Ishikawa (cell line): Measurements from ENCODE around the gene ADAM29.

Experiments
- CEBPB ChIP-seq: IDR thresholded peaks from 2 replicates; pipeline ENCODE4 v1.6.1; 2012
- CREB1 ChIP-seq: IDR thresholded peaks from 2 replicates; pipeline ENCODE4 v1.6.1; 2012; ENCODE audit warnings: low read depth
- EGR1 ChIP-seq: IDR thresholded peaks from 2 replicates; pipeline ENCODE4 v1.6.1; 2012
- EP300 ChIP-seq: IDR thresholded peaks from 2 replicates; pipeline ENCODE4 v1.6.1; 2012; ENCODE audit warnings: borderline replicate concordance
- FOXM1 ChIP-seq: IDR thresholded peaks from 2 replicates; pipeline ENCODE4 v1.6.1; 2012; ENCODE audit warnings: low read depth, borderline replicate concordance
- NFIC ChIP-seq: IDR thresholded peaks from 2 replicates; pipeline ENCODE4 v1.6.1; 2012
- RAD21 ChIP-seq: IDR thresholded peaks from 2 replicates; pipeline ENCODE4 v1.6.1; 2012; ENCODE audit warnings: low read depth
- TAF1 ChIP-seq: IDR thresholded peaks from 2 replicates; pipeline ENCODE4 v1.6.1; 2012; ENCODE audit warnings: low read depth, mild to moderate bottlenecking
- TCF12 ChIP-seq: IDR thresholded peaks from 2 replicates; pipeline ENCODE4 v1.6.1; 2012; ENCODE audit warnings: low read depth
- TEAD4 ChIP-seq: IDR thresholded peaks from 2 replicates; pipeline ENCODE4 v1.6.1; 2012
- YY1 ChIP-seq: IDR thresholded peaks from 2 replicates; pipeline ENCODE4 v1.6.1; 2012; ENCODE audit warnings: low read depth
- ZBTB7A ChIP-seq: IDR thresholded peaks from 2 replicates; pipeline ENCODE4 v1.6.1; 2012; ENCODE audit warnings: low read depth
- TF ChIP-seq, protein P1 (sequence below): IDR thresholded peaks from 2 replicates; pipeline ENCODE4 v1.6.1; 2012
- TF ChIP-seq, protein P2 (sequence below): IDR thresholded peaks from 2 replicates; pipeline ENCODE4 v1.6.1; 2012
- TF ChIP-seq, protein P3 (sequence below): IDR thresholded peaks from 2 replicates; pipeline ENCODE4 v1.6.1; 2012; ENCODE audit warnings: low read depth, mild to moderate bottlenecking

ADAM29 gene

DNA sequence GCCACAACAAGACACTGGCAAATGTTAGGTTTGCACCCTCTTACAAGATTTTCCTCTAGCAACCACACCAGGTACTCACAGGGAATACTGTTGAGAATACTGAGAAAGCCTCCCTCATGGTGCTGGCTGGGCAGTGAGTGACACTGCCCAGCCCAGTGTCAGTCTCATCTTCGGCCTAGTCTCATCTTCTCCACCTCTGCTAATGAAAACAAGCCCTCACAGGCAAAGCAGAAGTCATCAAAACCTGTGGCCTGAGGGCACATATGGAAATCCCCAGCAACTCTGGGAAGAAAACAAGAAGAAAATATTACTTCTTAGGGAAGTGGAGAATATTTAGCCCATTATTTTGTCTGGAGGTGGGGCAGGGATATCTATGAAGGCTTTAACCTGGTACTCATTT is 7.9 kb upstream of the ADAM29 start:
- TF ChIP-seq TAF1 (no peak), EGR1 (no peak), CREB1 (no peak), TEAD4 (no peak), YY1 (no peak), NFIC (no peak), EP300 (no peak), CEBPB (no peak), TCF12 (no peak), ZBTB7A (no peak), FOXM1 (no peak), RAD21 (no peak)
- TF ChIP-seq, protein P1, sequence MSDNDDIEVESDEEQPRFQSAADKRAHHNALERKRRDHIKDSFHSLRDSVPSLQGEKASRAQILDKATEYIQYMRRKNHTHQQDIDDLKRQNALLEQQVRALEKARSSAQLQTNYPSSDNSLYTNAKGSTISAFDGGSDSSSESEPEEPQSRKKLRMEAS: no peak
- TF ChIP-seq, protein P2, sequence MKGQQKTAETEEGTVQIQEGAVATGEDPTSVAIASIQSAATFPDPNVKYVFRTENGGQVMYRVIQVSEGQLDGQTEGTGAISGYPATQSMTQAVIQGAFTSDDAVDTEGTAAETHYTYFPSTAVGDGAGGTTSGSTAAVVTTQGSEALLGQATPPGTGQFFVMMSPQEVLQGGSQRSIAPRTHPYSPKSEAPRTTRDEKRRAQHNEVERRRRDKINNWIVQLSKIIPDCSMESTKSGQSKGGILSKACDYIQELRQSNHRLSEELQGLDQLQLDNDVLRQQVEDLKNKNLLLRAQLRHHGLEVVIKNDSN: no peak
- TF ChIP-seq, protein P3, sequence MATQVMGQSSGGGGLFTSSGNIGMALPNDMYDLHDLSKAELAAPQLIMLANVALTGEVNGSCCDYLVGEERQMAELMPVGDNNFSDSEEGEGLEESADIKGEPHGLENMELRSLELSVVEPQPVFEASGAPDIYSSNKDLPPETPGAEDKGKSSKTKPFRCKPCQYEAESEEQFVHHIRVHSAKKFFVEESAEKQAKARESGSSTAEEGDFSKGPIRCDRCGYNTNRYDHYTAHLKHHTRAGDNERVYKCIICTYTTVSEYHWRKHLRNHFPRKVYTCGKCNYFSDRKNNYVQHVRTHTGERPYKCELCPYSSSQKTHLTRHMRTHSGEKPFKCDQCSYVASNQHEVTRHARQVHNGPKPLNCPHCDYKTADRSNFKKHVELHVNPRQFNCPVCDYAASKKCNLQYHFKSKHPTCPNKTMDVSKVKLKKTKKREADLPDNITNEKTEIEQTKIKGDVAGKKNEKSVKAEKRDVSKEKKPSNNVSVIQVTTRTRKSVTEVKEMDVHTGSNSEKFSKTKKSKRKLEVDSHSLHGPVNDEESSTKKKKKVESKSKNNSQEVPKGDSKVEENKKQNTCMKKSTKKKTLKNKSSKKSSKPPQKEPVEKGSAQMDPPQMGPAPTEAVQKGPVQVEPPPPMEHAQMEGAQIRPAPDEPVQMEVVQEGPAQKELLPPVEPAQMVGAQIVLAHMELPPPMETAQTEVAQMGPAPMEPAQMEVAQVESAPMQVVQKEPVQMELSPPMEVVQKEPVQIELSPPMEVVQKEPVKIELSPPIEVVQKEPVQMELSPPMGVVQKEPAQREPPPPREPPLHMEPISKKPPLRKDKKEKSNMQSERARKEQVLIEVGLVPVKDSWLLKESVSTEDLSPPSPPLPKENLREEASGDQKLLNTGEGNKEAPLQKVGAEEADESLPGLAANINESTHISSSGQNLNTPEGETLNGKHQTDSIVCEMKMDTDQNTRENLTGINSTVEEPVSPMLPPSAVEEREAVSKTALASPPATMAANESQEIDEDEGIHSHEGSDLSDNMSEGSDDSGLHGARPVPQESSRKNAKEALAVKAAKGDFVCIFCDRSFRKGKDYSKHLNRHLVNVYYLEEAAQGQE: no peak

DNA sequence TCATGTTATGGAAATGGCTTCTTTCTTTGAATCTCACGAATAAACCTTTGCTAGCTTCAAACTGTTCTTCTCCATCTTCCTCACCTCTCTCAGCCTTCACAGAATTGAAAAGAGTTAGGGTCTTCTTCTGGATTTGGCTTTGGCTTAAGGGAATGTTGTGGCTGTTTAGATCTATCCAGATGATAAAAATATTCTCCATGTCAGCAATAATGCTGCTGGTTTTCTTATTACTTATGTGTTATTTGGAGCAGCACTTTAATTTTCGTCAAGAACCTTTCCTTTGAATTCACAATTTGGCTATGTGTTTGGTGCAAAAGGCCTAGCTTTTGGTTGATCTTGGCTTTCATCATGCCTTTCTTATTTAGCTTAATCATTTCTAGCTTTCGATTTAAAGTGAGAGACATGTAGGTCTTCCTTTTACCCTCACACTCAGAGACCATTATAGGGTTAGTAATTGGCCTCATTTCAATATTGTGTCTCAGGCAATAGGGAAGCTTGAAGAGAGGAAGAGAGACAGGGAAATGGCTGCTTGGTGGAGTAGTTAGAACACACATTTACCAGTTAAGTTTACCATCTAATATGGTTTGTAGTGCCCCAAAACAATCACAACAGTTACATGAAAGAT is 5.1 kb upstream of the ADAM29 start:
- TF ChIP-seq CREB1 (no peak), YY1 (no peak), EP300 (no peak), TEAD4 (no peak), ZBTB7A (no peak)

DNA sequence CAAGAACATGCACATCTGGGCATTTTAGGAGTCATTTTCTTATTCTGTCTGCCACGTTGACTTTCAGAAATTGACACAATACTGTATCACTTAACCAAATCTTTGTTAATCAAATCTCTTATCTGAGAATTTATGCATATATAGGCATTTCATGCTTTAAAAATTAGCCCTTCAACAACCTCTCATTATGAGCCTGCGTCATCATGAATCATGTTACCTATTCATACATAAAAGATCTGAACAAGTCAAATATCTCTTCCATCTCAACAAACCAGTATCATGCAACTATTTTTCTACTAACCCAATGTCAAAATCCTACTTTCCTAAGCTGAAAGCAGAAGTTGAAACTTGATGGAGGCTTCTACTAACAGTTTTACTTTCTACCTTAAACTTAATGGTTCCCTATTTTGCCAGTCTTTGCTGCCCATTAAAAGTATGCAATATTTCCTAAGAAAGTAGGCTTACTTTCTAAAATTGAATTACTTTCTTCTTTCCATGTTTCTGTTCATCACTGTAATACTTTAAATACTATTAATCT is 1.8 kb downstream of the ADAM29 start:
- TF ChIP-seq FOXM1: no peak
- TF ChIP-seq TEAD4: no peak
- TF ChIP-seq YY1: no peak

DNA sequence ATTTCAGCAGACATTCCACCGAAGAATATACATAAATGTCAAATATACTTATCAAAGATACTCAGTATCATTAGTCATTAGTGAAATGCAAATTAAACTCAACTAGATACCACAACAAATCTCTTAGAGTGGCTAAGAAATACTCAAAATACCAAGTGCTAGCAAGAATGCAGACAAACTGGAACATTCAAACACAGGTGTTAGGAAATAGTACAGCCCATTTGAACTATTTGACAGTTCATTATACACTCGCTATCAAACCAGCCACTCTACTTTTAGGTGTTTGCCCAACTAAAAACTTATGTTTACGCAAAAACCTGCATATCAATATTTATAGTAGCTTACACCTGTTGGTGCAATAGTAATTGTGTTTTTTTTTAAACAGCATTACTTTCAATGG is 8.8 kb downstream of the ADAM29 start:
- TF ChIP-seq TAF1: no peak

DNA sequence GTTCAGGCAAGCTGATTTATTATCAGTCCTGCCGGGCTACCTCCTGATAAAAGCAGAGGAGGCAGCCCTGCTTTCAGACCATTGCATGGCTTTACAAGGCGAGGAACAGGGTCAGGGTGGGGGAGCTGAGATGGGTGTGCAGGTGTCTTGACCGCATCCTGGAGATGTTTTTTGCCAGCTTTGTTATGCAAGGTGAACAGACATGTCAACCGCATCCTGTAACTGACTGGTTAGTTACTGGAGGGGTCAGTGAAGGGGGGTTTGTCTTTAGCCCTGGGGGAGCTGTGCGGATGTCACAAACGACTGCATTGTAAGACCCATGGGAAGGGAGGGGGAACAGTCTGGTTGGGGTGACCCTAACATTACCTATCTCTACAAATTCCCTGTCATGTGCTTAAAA is 10.0 kb downstream of the ADAM29 start:
- TF ChIP-seq YY1: no peak
- TF ChIP-seq, protein P2: no peak
- TF ChIP-seq, protein P1: no peak
- no peak for TF ChIP-seq EP300
- no peak for TF ChIP-seq EGR1
- TF ChIP-seq TCF12: no peak
- TF ChIP-seq ZBTB7A: no peak
- TF ChIP-seq NFIC: no peak
- no peak for TF ChIP-seq CREB1
- TF ChIP-seq TAF1: no peak
- TF ChIP-seq TEAD4: no peak
- TF ChIP-seq CEBPB: no peak
- TF ChIP-seq RAD21: no peak
- TF ChIP-seq FOXM1: no peak
- TF ChIP-seq, protein P3: no peak

DNA sequence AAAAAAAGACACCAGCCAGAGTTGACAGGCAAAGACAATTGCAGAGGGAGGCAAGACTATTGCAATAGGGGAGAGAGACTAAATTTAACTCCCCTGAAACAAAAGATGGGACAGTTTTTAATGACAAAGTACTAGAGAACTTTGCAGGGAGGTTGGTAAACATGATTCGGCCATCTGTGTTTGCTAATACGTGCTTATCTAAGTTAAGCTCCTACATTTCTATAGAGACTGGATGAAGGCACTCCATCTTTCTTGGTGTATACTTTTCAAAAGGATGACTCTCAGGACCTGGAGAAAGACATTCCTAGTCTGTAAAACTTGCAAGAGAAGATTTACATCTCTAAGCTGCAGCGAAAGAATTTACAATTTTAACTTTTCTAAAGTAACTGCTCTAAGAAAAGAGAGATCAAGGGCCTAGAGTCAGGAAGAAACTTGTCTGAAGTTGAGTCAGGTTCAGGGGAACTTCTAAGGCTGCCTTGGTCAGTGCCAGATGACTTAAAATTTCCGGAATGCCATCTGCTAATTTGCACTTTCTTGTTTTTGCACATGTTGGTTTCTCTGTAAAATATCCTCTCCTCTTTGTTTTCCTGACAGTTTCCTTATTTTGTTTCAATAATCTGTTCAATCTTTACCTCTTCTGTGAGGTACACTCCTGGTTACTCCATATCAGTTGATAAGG is 10.6 kb downstream of the ADAM29 start:
- TF ChIP-seq EP300: no peak
- no peak for TF ChIP-seq CEBPB
- no peak for TF ChIP-seq TEAD4
- no peak for TF ChIP-seq CREB1
- TF ChIP-seq, protein P1: no peak
- TF ChIP-seq TCF12: no peak
- TF ChIP-seq, protein P2: no peak
- no peak for TF ChIP-seq YY1
- no peak for TF ChIP-seq RAD21
- TF ChIP-seq, protein P3: no peak
- no peak for TF ChIP-seq NFIC
- TF ChIP-seq TAF1: no peak
